H1 (cell line): ENCODE results near the gene CDC42BPB. TPM values are rescaled to one million over a fixed set of nuclear protein-coding genes. Genes with fewer than 3 reads are reported as not detected.

Source experiments
- CTCF ChIA-PET: fragments of 300-600 bp; sonication (Branson Sonifier 250); formaldehyde crosslinking; loops from one replicate; lab custom pipeline; 2021; ENCODE audit not compliant: partially characterized antibody; lab: Charles Lee
- POLR2A ChIA-PET: fragments of 300-600 bp; sonication (Branson Sonifier 250); formaldehyde crosslinking; loops from one replicate; lab custom pipeline; 2021; ENCODE audit warnings: inconsistent platforms; ENCODE audit not compliant: partially characterized antibody; lab: Charles Lee
- DNase-seq, 2 experiments: peaks; one replicate each; pipeline versions ENCODE4 v3.0.0 to v3.0.0-alpha.2; 2010 to 2022; ENCODE audit warnings: low spot score in 2 of 2, low read depth in 1 of 2, mixed read lengths in 1 of 2
- FAIRE-seq: peaks from 2 replicates; lab custom pipeline; 2011; peaks lifted over from hg19 to GRCh38; lab: Jason Lieb, UNC
- H2AFZ ChIP-seq: 2 replicates; pipeline ENCODE4 v1.8.1; 2012; ENCODE audit warnings: low read length, inconsistent platforms
- H2AK5ac ChIP-seq: 2 replicates; pipeline ENCODE4 v1.6.1; 2013; ENCODE audit warnings: low read depth, low read length
- H2BK120ac ChIP-seq: replicated peaks from 2 replicates; pipeline ENCODE3; 2013; ENCODE audit warnings: low read depth, low read length, inconsistent platforms
- H2BK12ac ChIP-seq: 2 replicates; pipeline ENCODE4 v1.6.1; 2013; ENCODE audit warnings: low read depth, low read length
- H2BK15ac ChIP-seq: 2 replicates; pipeline ENCODE4 v1.6.1; 2013; ENCODE audit warnings: low read length
- H2BK20ac ChIP-seq: 2 replicates; pipeline ENCODE4 v1.6.1; 2013; ENCODE audit warnings: low read length
- H2BK5ac ChIP-seq: 2 replicates; pipeline ENCODE4 v1.6.1; 2013; ENCODE audit warnings: low read depth, low read length
- H3K14ac ChIP-seq: 2 replicates; pipeline ENCODE4 v1.6.1; 2013; ENCODE audit warnings: inconsistent platforms; ENCODE audit not compliant: insufficient read length
- H3K18ac ChIP-seq: 2 replicates; pipeline ENCODE4 v1.6.1; 2013; ENCODE audit warnings: low read length; ENCODE audit errors: extremely low read depth
- H3K23ac ChIP-seq: 2 replicates; pipeline ENCODE4 v1.6.1; 2013; ENCODE audit warnings: inconsistent platforms; ENCODE audit not compliant: insufficient read length
- H3K23me2 ChIP-seq: 2 replicates; pipeline ENCODE4 v1.6.1; 2013; ENCODE audit warnings: low read depth, low read length
- H3K27ac ChIP-seq: 2 replicates; pipeline ENCODE4 v1.6.1; 2011; ENCODE audit warnings: low read depth, low read length, inconsistent platforms
- H3K27me3 ChIP-seq, 4 experiments: replicated peaks in 1 of 4; 1 replicate in 1 of 4; 2 replicates in 3 of 4; pipeline versions ENCODE4 v1.6.1 to v1.8.1; 2011 to 2013; ENCODE audit warnings: low read length in 3 of 4, mild to moderate bottlenecking in 3 of 4, inconsistent platforms in 2 of 4, mixed read lengths in 2 of 4, moderate library complexity in 1 of 4; ENCODE audit not compliant: control insufficient read depth in 3 of 4, insufficient read depth in 3 of 4; ENCODE audit errors: extremely low read depth in 1 of 4
- H3K36me3 ChIP-seq, 4 experiments: 2 replicates each; pipeline versions ENCODE4 v1.6.1 to v1.8.1; 2011 to 2013; ENCODE audit warnings: mild to moderate bottlenecking in 4 of 4, low read length in 3 of 4, moderate library complexity in 2 of 4, control low read depth in 1 of 4, inconsistent platforms in 1 of 4; ENCODE audit not compliant: insufficient read depth in 4 of 4, control insufficient read depth in 2 of 4
- H3K4ac ChIP-seq: replicated peaks from 2 replicates; pipeline ENCODE3; 2013; ENCODE audit warnings: low read length, low read depth, mixed read lengths, inconsistent platforms; ENCODE audit not compliant: insufficient read length
- H3K4me1 ChIP-seq, 4 experiments: replicated peaks in 1 of 4; 1 replicate in 1 of 4; 2 replicates in 3 of 4; pipeline versions ENCODE4 v1.6.1 to v1.8.1; 2011 to 2013; ENCODE audit warnings: low read length in 3 of 4, inconsistent platforms in 2 of 4, mixed read lengths in 1 of 4; ENCODE audit not compliant: insufficient read depth in 4 of 4, control insufficient read depth in 3 of 4
- H3K4me2 ChIP-seq, 2 experiments: 2 replicates each; pipeline versions ENCODE4 v1.6.1 to v1.8.1; 2011 to 2013; ENCODE audit warnings: low read depth in 2 of 2, low read length in 2 of 2, control low read depth in 1 of 2, inconsistent platforms in 1 of 2, mild to moderate bottlenecking in 1 of 2; ENCODE audit not compliant: insufficient read depth in 1 of 2
- H3K4me3 ChIP-seq, 4 experiments: fragments of 200-600, 300-600 bp in 1 of 4; sonication (generic), shearing (Covaris generic), sonication (Bioruptor Twin) in 1 of 4; 2 replicates each; pipeline versions ENCODE4 v1.5.1 to v1.8.1; 2011 to 2016; ENCODE audit warnings: low read length in 4 of 4, low read depth in 3 of 4, control low read depth in 2 of 4, inconsistent platforms in 2 of 4, mild to moderate bottlenecking in 2 of 4, mixed read lengths in 1 of 4, moderate library complexity in 1 of 4; ENCODE audit not compliant: insufficient read depth in 2 of 4; ENCODE audit errors: extremely low read depth in 1 of 4
- H3K56ac ChIP-seq: replicated peaks from 2 replicates; pipeline ENCODE3; 2013; ENCODE audit warnings: low read depth, mild to moderate bottlenecking, mixed read lengths, low read length, inconsistent platforms; ENCODE audit not compliant: insufficient read length
- H3K79me1 ChIP-seq: 2 replicates; pipeline ENCODE4 v1.6.1; 2013; ENCODE audit warnings: low read depth, low read length, control low read depth
- H3K79me2 ChIP-seq, 2 experiments: 2 replicates each; pipeline versions ENCODE4 v1.6.1 to v1.8.1; 2012 to 2013; ENCODE audit warnings: low read length in 2 of 2, mild to moderate bottlenecking in 2 of 2, inconsistent platforms in 1 of 2; ENCODE audit not compliant: insufficient read depth in 2 of 2, control insufficient read depth in 1 of 2
- H3K9ac ChIP-seq, 4 experiments: replicated peaks in 1 of 4; 1 replicate in 1 of 4; 2 replicates in 3 of 4; pipeline versions ENCODE4 v1.6.1 to v1.8.1; 2011 to 2013; ENCODE audit warnings: low read depth in 3 of 4, low read length in 3 of 4, control low read depth in 2 of 4, mild to moderate bottlenecking in 2 of 4, moderate library complexity in 2 of 4, inconsistent platforms in 1 of 4; ENCODE audit errors: extremely low read depth in 1 of 4
- H3K9me3 ChIP-seq, 2 experiments: 2 replicates each; pipeline versions ENCODE4 v1.6.1 to v1.8.1; 2012 to 2013; ENCODE audit warnings: mild to moderate bottlenecking in 2 of 2, moderate library complexity in 2 of 2, control low read depth in 1 of 2, inconsistent platforms in 1 of 2, low read depth in 1 of 2, low read length in 1 of 2, mixed read lengths in 1 of 2; ENCODE audit not compliant: insufficient read depth in 2 of 2
- H4K20me1 ChIP-seq, 2 experiments: replicated peaks in 1 of 2; 2 replicates each; pipeline versions ENCODE3 to v1.8.1; 2011 to 2013; ENCODE audit warnings: inconsistent platforms in 2 of 2, low read length in 2 of 2, mild to moderate bottlenecking in 1 of 2; ENCODE audit not compliant: insufficient read depth in 2 of 2, control insufficient read depth in 1 of 2
- H4K5ac ChIP-seq: 2 replicates; pipeline ENCODE4 v1.6.1; 2013; ENCODE audit warnings: low read length, low read depth, mixed read lengths, inconsistent platforms; ENCODE audit not compliant: insufficient read length
- H4K8ac ChIP-seq: 2 replicates; pipeline ENCODE4 v1.8.0; 2013; ENCODE audit warnings: mild to moderate bottlenecking, moderate library complexity, low read length, inconsistent platforms; ENCODE audit not compliant: insufficient read depth; ENCODE audit errors: extremely low read depth
- H4K91ac ChIP-seq: replicated peaks from 2 replicates; pipeline ENCODE3; 2013; ENCODE audit warnings: low read length, mixed read lengths, inconsistent platforms; ENCODE audit not compliant: insufficient read length
- BCL11A ChIP-seq, 2 experiments: IDR thresholded peaks; one replicate each; pipeline ENCODE4 v1.6.1; 2011; ENCODE audit warnings: low read depth in 2 of 2, low read length in 2 of 2, mild to moderate bottlenecking in 2 of 2
- EGR1 ChIP-seq: IDR thresholded peaks from 2 replicates; pipeline ENCODE4 v1.6.1; 2011; ENCODE audit warnings: low read depth, low read length, borderline replicate concordance
- FOSL1 ChIP-seq: IDR thresholded peaks from 2 replicates; pipeline ENCODE4 v1.6.1; 2011; ENCODE audit warnings: mild to moderate bottlenecking, low read depth, low read length, moderate library complexity; ENCODE audit not compliant: insufficient read depth
- KDM1A ChIP-seq: fragments of 200-600, 300-600 bp; sonication (generic); IDR thresholded peaks from 2 replicates; pipeline ENCODE4 v1.7.1; 2016; ENCODE audit warnings: mild to moderate bottlenecking, low read length, borderline replicate concordance
- SAP30 ChIP-seq: fragments of 300-600 bp; sonication (generic); IDR thresholded peaks from 2 replicates; pipeline ENCODE4 v1.7.1; 2012; ENCODE audit warnings: low read length, moderate library complexity, mild to moderate bottlenecking, inconsistent platforms; ENCODE audit not compliant: insufficient read depth, insufficient replicate concordance
- SIX5 ChIP-seq: IDR thresholded peaks from 2 replicates; pipeline ENCODE4 v1.6.1; 2011; ENCODE audit warnings: mild to moderate bottlenecking, low read depth, low read length
- SUZ12 ChIP-seq: fragments of 200-600 bp; sonication (generic); IDR thresholded peaks from 2 replicates; pipeline ENCODE4 v1.6.1; 2012; ENCODE audit warnings: mild to moderate bottlenecking, inconsistent platforms, low read length, moderate library complexity, mixed read lengths
- TEAD4 ChIP-seq: IDR thresholded peaks from 2 replicates; pipeline ENCODE4 v1.6.1; 2012; ENCODE audit warnings: low read depth, low read length, inconsistent platforms, mixed read lengths
- WGBS, 2 experiments: shearing (Covaris generic) in 1 of 2; methylation state at CpG; one replicate each; pipeline versions ENCODE4 v1.1.6 to v1.1.7; 2013 to 2015; ENCODE audit warnings: low lambda C conversion rate in 2 of 2, mixed read lengths in 2 of 2, inconsistent platforms in 1 of 2, low coverage in 1 of 2, missing lambda C conversion rate in 1 of 2; ENCODE audit not compliant: insufficient replicate concordance in 2 of 2, insufficient coverage in 1 of 2, insufficient read length in 1 of 2; ENCODE audit errors: extremely low coverage in 1 of 2, missing lambda C conversion rate in 1 of 2; 5-methylcytosine and 5-hydroxymethylcytosine counted together
- polyA plus RNA-seq, 7 experiments: library from polyadenylated mRNA; depleted of rRNA in 3 of 7; stranded (reverse) in 5 of 7; unstranded in 2 of 7; fragments of >200 nt in 5 of 7; fragments of 200-250 nt in 2 of 7; gene quantifications; 1 replicate in 5 of 7; 2 replicates in 1 of 7; 4 replicates in 1 of 7; pipeline versions ENCODE4 v1.2.1 to v1.2.3, GENCODE V29; 2011 to 2013; ENCODE audit warnings: missing spikeins in 2 of 7, mixed read lengths in 2 of 7
- total RNA-seq: library from RNA; stranded (reverse); fragmentation: NEBNext Ultra II Directional; extraction: Animal tissue kit (Norgen Biotek cat#: 25700); gene quantifications from 2 replicates; pipeline ENCODE4 v1.2.1, GENCODE V29; 2021
- TF ChIP-seq, protein P1 (sequence below): IDR thresholded peaks from 2 replicates; pipeline ENCODE4 v1.6.1; 2011; ENCODE audit warnings: low read depth, mild to moderate bottlenecking, low read length; ENCODE audit not compliant: insufficient read depth
- TF ChIP-seq, protein P2 (sequence below), 3 experiments: IDR thresholded peaks; 1 replicate in 2 of 3; 2 replicates in 1 of 3; pipeline versions ENCODE4 v1.5.1 to v1.6.1; 2011; ENCODE audit warnings: low read length in 3 of 3, mild to moderate bottlenecking in 3 of 3, inconsistent platforms in 2 of 3, low read depth in 1 of 3, moderate library complexity in 1 of 3; ENCODE audit not compliant: insufficient read depth in 1 of 3; ENCODE audit errors: control extremely low read depth in 1 of 3

Gene CDC42BPB
- total and polyA plus RNA-seq, 2 of the 8 experiments (the other 6 are each of a cell fraction or from before 2014, with no cell fraction given): 51.2 to 88.2 TPM

DNA sequence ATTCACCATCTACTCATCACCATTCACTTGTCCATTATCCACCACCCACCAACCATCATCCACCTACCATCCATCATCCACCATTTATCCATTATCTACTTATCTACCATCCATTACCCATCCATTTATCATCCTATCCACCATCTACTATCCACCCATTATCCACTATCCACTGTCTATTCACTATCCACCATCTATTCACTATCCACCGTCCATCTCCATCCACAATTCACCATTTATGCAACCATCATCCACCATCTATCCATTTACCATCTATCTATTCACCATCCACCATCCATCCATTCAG, 136.4 kb downstream of the CDC42BPB start:
- peaks cover 38% of the 10 kb centered on the region; the same call in 1 of the 2 replicates for H3K23me2 ChIP-seq
- no peak overlapping the region for H2BK120ac ChIP-seq
- no peak overlapping the region for H3K9ac ChIP-seq
- no peak overlapping the region for H2AFZ ChIP-seq
- WGBS, 2 experiments: 94 to 100% methylated on average over 1 of the region's 1 CpG
- no peak overlapping the region for H3K4me3 ChIP-seq
- H3K18ac ChIP-seq: no peak overlapping the region
- ChIA-PET POLR2A (no interaction called here), CTCF (interaction anchor here (0.7 kb wide), 1 partner anchor 527 kb away, joined by 3 read pairs; no protein-coding TSS in a partner anchor)
- no peak for FAIRE-seq
- no peak overlapping the region for H2BK12ac ChIP-seq
- no peak overlapping the region for H4K5ac ChIP-seq
- H2BK20ac ChIP-seq: no peak overlapping the region
- no peak overlapping the region for H3K4ac ChIP-seq
- H3K79me1 ChIP-seq: no peaks in the 10 kb centered on the region
- H3K56ac ChIP-seq: peak overlapping the region; percentile 75
- no peak overlapping the region for H3K14ac ChIP-seq
- H3K4me2 ChIP-seq: no peak overlapping the region
- no peak overlapping the region for H3K23ac ChIP-seq
- H3K27ac ChIP-seq: no peak overlapping the region
- peaks cover 2 to 14% (median 8%) of the 10 kb centered on the region in 4 experiments for H3K4me1 ChIP-seq
- no peak overlapping the region for H4K91ac ChIP-seq
- no peak overlapping the region for H2BK15ac ChIP-seq
- no peaks in the 10 kb centered on the region; a peak in 1 of 4 replicates for H3K9me3 ChIP-seq
- H2AK5ac ChIP-seq: no peak overlapping the region
- peaks cover 0 to 13% of the 10 kb centered on the region in 2 experiments for H4K20me1 ChIP-seq
- H2BK5ac ChIP-seq: no peak overlapping the region
- no peak for DNase-seq
- H3K27me3 ChIP-seq: peaks cover 18 to 42% (median 35%) of the 10 kb centered on the region in 4 experiments; a peak in 6 of 7 replicates
- no peak overlapping the region for H4K8ac ChIP-seq
- no peaks in the 10 kb centered on the region for H3K36me3 ChIP-seq
- no peaks in the 10 kb centered on the region for H3K79me2 ChIP-seq
- TF ChIP-seq SUZ12: no peak
- TF ChIP-seq TEAD4: no peak
- TF ChIP-seq FOSL1: no peak
- no peak for TF ChIP-seq EGR1
- TF ChIP-seq, protein P1, sequence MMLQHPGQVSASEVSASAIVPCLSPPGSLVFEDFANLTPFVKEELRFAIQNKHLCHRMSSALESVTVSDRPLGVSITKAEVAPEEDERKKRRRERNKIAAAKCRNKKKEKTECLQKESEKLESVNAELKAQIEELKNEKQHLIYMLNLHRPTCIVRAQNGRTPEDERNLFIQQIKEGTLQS: no peak
- TF ChIP-seq KDM1A: no peak
- TF ChIP-seq, protein P2, sequence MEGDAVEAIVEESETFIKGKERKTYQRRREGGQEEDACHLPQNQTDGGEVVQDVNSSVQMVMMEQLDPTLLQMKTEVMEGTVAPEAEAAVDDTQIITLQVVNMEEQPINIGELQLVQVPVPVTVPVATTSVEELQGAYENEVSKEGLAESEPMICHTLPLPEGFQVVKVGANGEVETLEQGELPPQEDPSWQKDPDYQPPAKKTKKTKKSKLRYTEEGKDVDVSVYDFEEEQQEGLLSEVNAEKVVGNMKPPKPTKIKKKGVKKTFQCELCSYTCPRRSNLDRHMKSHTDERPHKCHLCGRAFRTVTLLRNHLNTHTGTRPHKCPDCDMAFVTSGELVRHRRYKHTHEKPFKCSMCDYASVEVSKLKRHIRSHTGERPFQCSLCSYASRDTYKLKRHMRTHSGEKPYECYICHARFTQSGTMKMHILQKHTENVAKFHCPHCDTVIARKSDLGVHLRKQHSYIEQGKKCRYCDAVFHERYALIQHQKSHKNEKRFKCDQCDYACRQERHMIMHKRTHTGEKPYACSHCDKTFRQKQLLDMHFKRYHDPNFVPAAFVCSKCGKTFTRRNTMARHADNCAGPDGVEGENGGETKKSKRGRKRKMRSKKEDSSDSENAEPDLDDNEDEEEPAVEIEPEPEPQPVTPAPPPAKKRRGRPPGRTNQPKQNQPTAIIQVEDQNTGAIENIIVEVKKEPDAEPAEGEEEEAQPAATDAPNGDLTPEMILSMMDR (IDR thresholded peaks at IDR 0.05; ENCODE audit: control extremely low read depth in 1 of 3, insufficient read depth in 1 of 3, low read depth in 1 of 3, low read length in 3 of 3): no peak
- TF ChIP-seq BCL11A (IDR thresholded peaks at IDR 0.05; ENCODE audit: low read depth in 2 of 2, low read length in 2 of 2): no peak
- TF ChIP-seq SAP30: no peak
- TF ChIP-seq SIX5: no peak
